K562 (cell line): Measurements from ENCODE around the gene RABGAP1L. TPM values are rescaled to one million over a fixed set of nuclear protein-coding genes. Genes with fewer than 3 reads are reported as not detected.

Source experiments
- CBX2 ChIP-seq: fragments of 200-600 bp; sonication (generic); IDR thresholded peaks from one replicate; pipeline ENCODE4 v1.6.1; 2012; ENCODE audit warnings: mild to moderate bottlenecking, low read length, inconsistent platforms; ENCODE audit not compliant: insufficient read depth, poor library complexity, severe bottlenecking
- FIP1L1 ChIP-seq: fragments of 200-400 bp; formaldehyde crosslinking; IDR thresholded peaks from 2 replicates; pipeline ENCODE4 v1.6.1; 2018; ENCODE audit warnings: mild to moderate bottlenecking, low read depth, low read length; ENCODE audit not compliant: poor library complexity, severe bottlenecking
- HMGXB4 ChIP-seq: sonication (generic); formaldehyde crosslinking; IDR thresholded peaks from 2 replicates; pipeline ENCODE4 v1.8.1; 2023; ENCODE audit warnings: mild to moderate bottlenecking, missing genetic modification reagents
- KDM4B ChIP-seq, 2 experiments: fragments of 450-650 bp in 1 of 2; sonication (generic) in 1 of 2; IDR thresholded peaks; 2 replicates each; pipeline ENCODE4 v1.6.1; 2016 to 2017; ENCODE audit warnings: borderline replicate concordance in 2 of 2, antibody characterized with exemption in 1 of 2, low read depth in 1 of 2, mild to moderate bottlenecking in 1 of 2
- KLF16 ChIP-seq: IDR thresholded peaks from 2 replicates; pipeline ENCODE4 v1.6.1; 2016; ENCODE audit warnings: antibody characterized with exemption
- KLF6 ChIP-seq: fragments of 250-450 bp; sonication (Bioruptor Pico); IDR thresholded peaks from 2 replicates; pipeline ENCODE4 v1.4.0; 2020; ENCODE audit warnings: mild to moderate bottlenecking, moderate library complexity, borderline replicate concordance
- MAX ChIP-seq: sonication (generic); formaldehyde crosslinking; IDR thresholded peaks from 2 replicates; pipeline ENCODE4 v1.9.0; 2022; ENCODE audit warnings: mild to moderate bottlenecking, missing genetic modification reagents
- NCOA2 ChIP-seq, 2 experiments: fragments of 450-650 bp; IDR thresholded peaks; 2 replicates each; pipeline ENCODE4 v1.6.1; 2018; ENCODE audit warnings: mild to moderate bottlenecking in 2 of 2, moderate library complexity in 1 of 2; ENCODE audit not compliant: partially characterized antibody in 2 of 2
- NFE2 ChIP-seq: IDR thresholded peaks from 2 replicates; pipeline ENCODE4 v1.6.1; 2014; ENCODE audit warnings: antibody characterized with exemption, low read depth
- NFRKB ChIP-seq: fragments of 450-650 bp; IDR thresholded peaks from 2 replicates; pipeline ENCODE4 v1.6.1; 2016; ENCODE audit warnings: low read depth
- NONO ChIP-seq, 2 experiments: fragments of 200-400 bp in 1 of 2; fragments of 450-650 bp in 1 of 2; formaldehyde crosslinking in 1 of 2; IDR thresholded peaks; 2 replicates each; pipeline ENCODE4 v1.6.1; 2017; ENCODE audit warnings: low read depth in 2 of 2, mild to moderate bottlenecking in 2 of 2, moderate library complexity in 2 of 2, low read length in 1 of 2
- NR2C1 ChIP-seq, 2 experiments: fragments of 450-650 bp; IDR thresholded peaks; 2 replicates each; pipeline ENCODE4 v1.6.1; 2017; ENCODE audit warnings: mild to moderate bottlenecking in 2 of 2, antibody characterized with exemption in 1 of 2, inconsistent platforms in 1 of 2, missing compliant biosample characterization in 1 of 2, missing genetic modification characterization in 1 of 2
- NR2F6 ChIP-seq: fragments of 450-650 bp; formaldehyde crosslinking; IDR thresholded peaks from 2 replicates; pipeline ENCODE4 v1.4.0; 2020; ENCODE audit warnings: mild to moderate bottlenecking
- ZBTB2 ChIP-seq: fragments of 450-650 bp; IDR thresholded peaks from 2 replicates; pipeline ENCODE4 v1.6.1; 2016; ENCODE audit warnings: antibody characterized with exemption
- ZNF408 ChIP-seq: fragments of 250-450 bp; sonication (Bioruptor Pico); IDR thresholded peaks from 2 replicates; pipeline ENCODE4 v1.4.0; 2020; ENCODE audit warnings: low read depth, mild to moderate bottlenecking, moderate library complexity
- ZNF445 ChIP-seq: fragments of 250-450 bp; sonication (Bioruptor Pico); IDR thresholded peaks from 2 replicates; pipeline ENCODE4 v1.4.0; 2020; ENCODE audit warnings: low read depth, mild to moderate bottlenecking, moderate library complexity
- ZNF551 ChIP-seq: fragments of 250-450 bp; sonication (Bioruptor Pico); IDR thresholded peaks from 2 replicates; pipeline ENCODE4 v1.5.0; 2021; ENCODE audit warnings: mild to moderate bottlenecking, moderate library complexity
- ZNF592 ChIP-seq: fragments of 450-650 bp; IDR thresholded peaks from 2 replicates; pipeline ENCODE4 v1.6.1; 2017; ENCODE audit warnings: antibody characterized with exemption, mild to moderate bottlenecking
- polyA plus RNA-seq, 8 experiments: library from polyadenylated mRNA; depleted of rRNA in 4 of 8; stranded (reverse) in 5 of 8; unstranded in 3 of 8; fragments of >200 nt; fragmentation: Nextera tagmentation in 2 of 8; fragmentation: Illumina TruSeq in 1 of 8; extraction: Ambion mirVana in 2 of 8; extraction: Trizol in 1 of 8; gene quantifications; 2 replicates each; pipeline versions ENCODE4 v1.2.1 to v1.2.3, GENCODE V29; 2011 to 2014; ENCODE audit warnings: inconsistent platforms in 1 of 8, missing spikeins in 1 of 8
- total RNA-seq, 7 experiments: library from RNA; depleted of rRNA in 6 of 7; stranded (reverse); fragments of >200 nt in 6 of 7; fragmentation: Illumina TruSeq in 2 of 7; extraction: Trizol in 2 of 7; gene quantifications; 2 replicates each; pipeline versions ENCODE4 v1.2.1 to v1.2.3, GENCODE V29; 2011 to 2021; ENCODE audit warnings: low replicate concordance in 1 of 7

The RABGAP1L gene
- total and polyA plus RNA-seq, 9 of the 15 experiments (the other 6 are each of a cell fraction or from before 2014, with no cell fraction given) = 16.5 to 44.9 (median 26.7) TPM

GRCh38 chr1:175003521-175003920, 844.2 kb downstream of the RABGAP1L start (continued):
- 0 out of 2 replicates have a peak, but pooled peaks have one; percentile 11 for TF ChIP-seq ZNF592
- no peak for TF ChIP-seq MAX (CRISPR knock-in tag)
- TF ChIP-seq NCOA2 (IDR thresholded peaks at IDR 0.05; ENCODE audit: partially characterized antibody in 2 of 2) = no peak
- no peak for TF ChIP-seq KDM4B (IDR thresholded peaks at IDR 0.05; ENCODE audit: borderline replicate concordance in 2 of 2, low read depth in 1 of 2)
- TF ChIP-seq ZNF445 = no peak
- no peak for TF ChIP-seq HMGXB4 (CRISPR knock-in tag)
- TF ChIP-seq NR2C1 (IDR thresholded peaks at IDR 0.05) = peak; percentile 11; the same call in 1 of the 2 replicates
- TF ChIP-seq NR2C1 (tag; IDR thresholded peaks at IDR 0.05) = no peak
- TF ChIP-seq NONO (IDR thresholded peaks at IDR 0.05; ENCODE audit: low read depth in 2 of 2, low read length in 1 of 2) = no peak
- no peak for TF ChIP-seq NFRKB
- no peak for TF ChIP-seq KLF16
- no peak for TF ChIP-seq CBX2
- no peak for TF ChIP-seq ZNF408 (CRISPR knock-in tag)
- no peak for TF ChIP-seq NFE2
- TF ChIP-seq KLF6 (CRISPR knock-in tag) = no peak
- TF ChIP-seq FIP1L1 = no peak
- TF ChIP-seq ZNF551 (CRISPR knock-in tag) = no peak
- no peak for TF ChIP-seq ZBTB2
- no peak for TF ChIP-seq NR2F6 (CRISPR knock-in tag)
